Measurements from ENCODE around the gene MYO5A. TPM values are rescaled to one million over a fixed set of nuclear protein-coding genes. Genes with fewer than 3 reads are reported as not detected.
"Not testable (repeated sequence)": the region's sequence is repeated elsewhere in the genome, so short reads cannot be mapped to it uniquely, and the experiment has no call there.

Gene MYO5A
- total and polyA plus RNA-seq, 2 donors (not counting 3 experiments of a cell fraction or from before 2014, with no cell fraction given), result 31.9 to 91.9 TPM

- peaks cover 67% of the 10 kb centered on the region for H3K79me2 ChIP-seq (ENCODE audit: control insufficient read depth, insufficient read depth, low read length)
- intact Hi-C loops (cut with micrococcal nuclease) (no loop called here), dilution Hi-C loops (cut with MboI; ENCODE audit: extremely low pct_ligation_motif_present, low sequenced_read_pairs) (no loop called here)
- H3K36me3 ChIP-seq (ENCODE audit: control insufficient read depth in 2 of 2, extremely low read depth in 1 of 2, insufficient read depth in 2 of 2, low read length in 2 of 2), result no peaks in the 10 kb centered on the region
- no peak overlapping the region for H3K4me2 ChIP-seq (ENCODE audit: insufficient read depth, low read length)
- no peak overlapping the region for H3K4me3 ChIP-seq (replicated peaks in 1 of 3; ENCODE audit: insufficient read depth in 1 of 3, low read depth in 1 of 3, low read length in 3 of 3)
- H2AFZ ChIP-seq (ENCODE audit: low read depth, low read length), result no peak overlapping the region
- H4K20me1 ChIP-seq (replicated peaks; ENCODE audit: control insufficient read depth, extremely low read depth, insufficient read depth, low read length), result peaks cover 2% of the 10 kb centered on the region
- ChIA-PET POLR2A (no interaction called here), CTCF (no interaction called here)
- H3K9ac ChIP-seq (replicated peaks; ENCODE audit: extremely low read depth, insufficient read depth, low read length), result no peak overlapping the region
- H3K27ac ChIP-seq (ENCODE audit: insufficient read depth, low read depth, low read length), result no peak overlapping the region
- FAIRE-seq (no peak), DNase-seq (ENCODE audit: low read depth, low spot score) (no peak)
- H3K9me1 ChIP-seq (replicated peaks; ENCODE audit: control insufficient read depth, extremely low read depth, insufficient read depth, low read length), result no peaks in the 10 kb centered on the region
- BruUV-seq (replicated peaks), result no TSS peak
- no peaks in the 10 kb centered on the region for H3K9me3 ChIP-seq (replicated peaks; ENCODE audit: control insufficient read depth, insufficient read depth, low read length)
- no peak for TF ChIP-seq EZH2 (IDR thresholded peaks at IDR 0.05; ENCODE audit: borderline replicate concordance, low read depth, low read length, severe bottlenecking)
- TF ChIP-seq GATA2 (IDR thresholded peaks at IDR 0.05; ENCODE audit: insufficient read depth, insufficient read length, low read depth, low read length), result no peak
- no peak for TF ChIP-seq JUN (IDR thresholded peaks at IDR 0.05; ENCODE audit: borderline replicate concordance, insufficient read depth, insufficient read length, low read depth)
- no peak for TF ChIP-seq POLR2A (IDR thresholded peaks at IDR 0.05; ENCODE audit: low read depth, low read length)
- no peak for TF ChIP-seq FOS (IDR thresholded peaks at IDR 0.05; ENCODE audit: borderline replicate concordance, insufficient read depth, low read length)
- no peak for TF ChIP-seq CTCF (IDR thresholded peaks at IDR 0.05; ENCODE audit: extremely low read depth in 1 of 2, insufficient read depth in 1 of 2, low read depth in 1 of 2, low read length in 2 of 2)
- no peak for TF ChIP-seq MAX (IDR thresholded peaks at IDR 0.05; ENCODE audit: insufficient read depth, insufficient read length)
- H3K4me1 ChIP-seq (ENCODE audit: control insufficient read depth, extremely low read depth, insufficient read depth, low read length), result no peaks in the 10 kb centered on the region
- H3K27me3 ChIP-seq (ENCODE audit: control insufficient read depth in 2 of 2, insufficient read depth in 2 of 2, low read length in 2 of 2), result no peaks in the 10 kb centered on the region
Measured at GRCh38 chr15:52439470-52439869, 89.2 kb downstream of the MYO5A start.

GRCh38 chr15:52439042-52439441 lies 89.6 kb downstream of the MYO5A start:
- POLR2A ChIA-PET; CTCF ChIA-PET; DNase-seq (ENCODE audit: low read depth, low spot score); H3K27ac ChIP-seq (ENCODE audit: insufficient read depth, low read depth, low read length); H3K4me3 ChIP-seq (replicated peaks in 1 of 3; ENCODE audit: insufficient read depth in 1 of 3, low read depth in 1 of 3, low read length in 3 of 3); H3K36me3 ChIP-seq (ENCODE audit: control insufficient read depth in 2 of 2, extremely low read depth in 1 of 2, insufficient read depth in 2 of 2, low read length in 2 of 2); H3K9ac ChIP-seq (replicated peaks; ENCODE audit: extremely low read depth, insufficient read depth, low read length); FAIRE-seq; H3K9me3 ChIP-seq (replicated peaks; ENCODE audit: control insufficient read depth, insufficient read depth, low read length); dilution Hi-C loops (cut with MboI; ENCODE audit: extremely low pct_ligation_motif_present, low sequenced_read_pairs); intact Hi-C loops (cut with micrococcal nuclease); H3K27me3 ChIP-seq (ENCODE audit: control insufficient read depth in 2 of 2, insufficient read depth in 2 of 2, low read length in 2 of 2); H2AFZ ChIP-seq (ENCODE audit: low read depth, low read length); H4K20me1 ChIP-seq (replicated peaks; ENCODE audit: control insufficient read depth, extremely low read depth, insufficient read depth, low read length); H3K4me1 ChIP-seq (ENCODE audit: control insufficient read depth, extremely low read depth, insufficient read depth, low read length); H3K4me2 ChIP-seq (ENCODE audit: insufficient read depth, low read length); BruUV-seq (replicated peaks); H3K9me1 ChIP-seq (replicated peaks; ENCODE audit: control insufficient read depth, extremely low read depth, insufficient read depth, low read length): not testable (repeated sequence)
- peaks cover 70% of the 10 kb centered on the region for H3K79me2 ChIP-seq (ENCODE audit: control insufficient read depth, insufficient read depth, low read length)

Data from endothelial cell of umbilical vein (primary cell).